SJSA1 (cell line): Measurements from ENCODE around the gene TRIP11. TPM values are rescaled to one million over a fixed set of nuclear protein-coding genes. Genes with fewer than 3 reads are reported as not detected.
"Not testable (repeated sequence)": the region's sequence is repeated elsewhere in the genome, so short reads cannot be mapped to it uniquely, and the experiment has no call there.

ENCODE experiments used
- DNase-seq, 2 experiments: peaks; one replicate each; pipeline ENCODE4 v3.0.0-alpha.2; 2015 to 2020; ENCODE audit warnings: low spot score in 2 of 2, low read depth in 1 of 2
- H3K27ac ChIP-seq: fragments of 250-450 bp; sonication (Bioruptor Pico); 2 replicates; pipeline ENCODE4 v1.5.1; 2020; ENCODE audit warnings: mild to moderate bottlenecking, moderate library complexity
- H3K27me3 ChIP-seq: fragments of 250-450 bp; sonication (Bioruptor Pico); replicated peaks from 2 replicates; pipeline ENCODE4 v1.5.1; 2020; ENCODE audit warnings: mild to moderate bottlenecking, moderate library complexity
- H3K36me3 ChIP-seq: fragments of 250-450 bp; sonication (Bioruptor Pico); 2 replicates; pipeline ENCODE4 v1.5.1; 2020; ENCODE audit warnings: mild to moderate bottlenecking
- H3K4me1 ChIP-seq: fragments of 250-450 bp; sonication (Bioruptor Pico); replicated peaks from 2 replicates; pipeline ENCODE4 v1.6.1; 2021; ENCODE audit warnings: mild to moderate bottlenecking
- H3K4me3 ChIP-seq: fragments of 250-450 bp; sonication (Bioruptor Pico); 2 replicates; pipeline ENCODE4 v1.5.1; 2020; ENCODE audit warnings: mild to moderate bottlenecking
- H3K9me3 ChIP-seq: fragments of 250-450 bp; sonication (Bioruptor Pico); replicated peaks from 2 replicates; pipeline ENCODE4 v1.5.1; 2020; ENCODE audit warnings: mild to moderate bottlenecking
- total RNA-seq: library from RNA; depleted of rRNA; stranded (reverse); fragments of >200 nt; shearing (Covaris generic); gene quantifications from 2 replicates; pipeline ENCODE4 v1.2.3, GENCODE V29; 2014; rRNA removed

The TRIP11 gene
- total RNA-seq = 16.0 and 25.0 TPM in 2 replicates

- H3K36me3 ChIP-seq = peaks cover 14% of the 10 kb centered on the region
- no peaks in the 10 kb centered on the region for H3K9me3 ChIP-seq
- DNase-seq = peak; percentile 86 to 91
- peaks cover 9% of the 10 kb centered on the region; the same call in 1 of the 2 replicates for H3K4me1 ChIP-seq
- H3K4me3 ChIP-seq = peak within 1 kb of the TSS; percentile 67
- no peaks in the 10 kb centered on the region for H3K27me3 ChIP-seq
- H3K27ac ChIP-seq = peak within 1 kb of the TSS; percentile 92
Measured at GRCh38 chr14:92039719-92040430, at the start of gene TRIP11. TRIP11 (minus strand) TSS chr14:92040059; CDS start chr14:92039685, 374 bp downstream.

DNA sequence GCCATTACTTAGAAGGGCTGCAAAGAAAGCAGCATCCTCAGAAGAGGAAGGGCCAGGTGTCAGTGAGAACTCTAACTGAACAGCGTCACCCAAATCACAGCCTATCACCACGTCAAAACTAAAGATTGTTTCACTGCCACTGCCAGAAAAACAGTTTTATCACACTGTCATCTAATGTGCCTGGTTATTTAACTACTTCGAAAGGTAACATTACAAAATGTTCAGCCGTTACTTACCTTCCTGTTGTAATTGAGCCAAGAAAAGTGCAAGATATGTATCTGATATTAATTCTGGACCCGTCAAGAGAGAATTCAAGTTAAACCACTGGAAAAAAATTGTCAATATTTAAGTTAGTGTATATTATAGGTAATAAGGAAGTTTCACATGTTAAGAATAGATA, 48.6 kb upstream of the TRIP11 start:
- Histone ChIP-seq H3K27ac (no peak overlapping the region), H3K27me3 (no peaks in the 10 kb centered on the region), H3K9me3 (no peaks in the 10 kb centered on the region), H3K4me1 (no peaks in the 10 kb centered on the region), H3K36me3 (no peaks in the 10 kb centered on the region), H3K4me3 (no peak overlapping the region)
- DNase-seq = no peak

DNA sequence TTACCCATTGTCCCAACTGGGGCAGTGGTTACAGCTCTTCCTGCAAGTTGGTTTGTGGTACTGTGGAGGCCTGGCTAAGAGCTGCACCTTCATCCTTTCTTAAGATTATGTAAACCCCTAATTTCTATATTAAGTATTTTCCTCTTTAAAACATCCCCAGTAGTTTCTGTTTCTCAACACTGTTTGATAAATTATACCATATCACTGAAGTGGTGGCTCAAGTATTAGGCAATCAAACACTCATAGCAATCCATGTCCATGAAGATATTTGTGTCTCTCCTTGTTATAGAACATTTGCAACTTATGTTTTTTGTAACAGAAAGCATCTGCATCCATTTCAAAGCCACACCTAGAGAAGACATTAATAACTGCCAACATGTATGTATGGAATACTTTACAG, 34.7 kb upstream of the TRIP11 start:
- Histone ChIP-seq H3K27ac (no peak overlapping the region), H3K4me1 (no peaks in the 10 kb centered on the region), H3K9me3 (no peaks in the 10 kb centered on the region), H3K27me3 (no peaks in the 10 kb centered on the region), H3K4me3 (no peak overlapping the region), H3K36me3 (peaks cover 7% of the 10 kb centered on the region; the same call in 1 of the 2 replicates)
- no peak for DNase-seq

GRCh38 chr14:92058006-92058917, 18.4 kb upstream of the TRIP11 start:
- Histone ChIP-seq H3K36me3 (no peaks in the 10 kb centered on the region), H3K9me3 (no peaks in the 10 kb centered on the region), H3K4me3 (no peak overlapping the region), H3K27ac (no peak overlapping the region), H3K4me1 (no peaks in the 10 kb centered on the region), H3K27me3 (no peaks in the 10 kb centered on the region)
- DNase-seq = no peak

GRCh38 chr14:92049781-92050180, 9.9 kb upstream of the TRIP11 start:
- H3K27me3 ChIP-seq = no peaks in the 10 kb centered on the region
- H3K4me1 ChIP-seq = no peaks in the 10 kb centered on the region
- no peaks in the 10 kb centered on the region for H3K9me3 ChIP-seq
- no peak overlapping the region for H3K4me3 ChIP-seq
- no peak overlapping the region for H3K27ac ChIP-seq
- no peaks in the 10 kb centered on the region for H3K36me3 ChIP-seq
- no peak for DNase-seq

- not testable (repeated sequence) for H3K4me1 ChIP-seq, H3K27ac ChIP-seq, H3K27me3 ChIP-seq, H3K36me3 ChIP-seq, H3K4me3 ChIP-seq, H3K9me3 ChIP-seq, DNase-seq
Measured at GRCh38 chr14:92049221-92049620, 9.4 kb upstream of the TRIP11 start.

DNA sequence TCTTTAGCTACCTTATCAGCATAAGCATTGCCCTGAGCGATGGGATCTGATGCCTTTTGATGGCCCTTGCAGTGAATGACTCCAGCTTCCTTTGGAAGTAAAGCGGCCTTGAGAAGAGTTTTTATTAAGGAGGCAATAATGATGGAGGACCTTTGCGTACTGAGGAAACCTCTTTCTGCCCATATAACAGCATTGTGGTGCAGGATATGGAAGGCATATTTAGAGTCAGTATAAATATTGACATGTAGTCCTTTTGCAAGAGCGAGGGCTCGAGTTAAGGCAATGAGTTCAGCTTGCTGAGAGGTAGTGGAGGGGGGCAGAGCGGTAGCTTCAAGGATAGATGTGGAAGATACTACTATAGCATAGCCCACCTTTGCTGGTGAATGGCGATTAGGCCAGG, 6.0 kb upstream of the TRIP11 start:
- not testable (repeated sequence) for H3K4me1 ChIP-seq, H3K27me3 ChIP-seq, H3K27ac ChIP-seq, H3K4me3 ChIP-seq, H3K9me3 ChIP-seq, H3K36me3 ChIP-seq, DNase-seq

GRCh38 chr14:92041766-92042165, 1.9 kb upstream of the TRIP11 start:
- DNase-seq, H3K4me1 ChIP-seq, H3K27me3 ChIP-seq: not testable (repeated sequence)

DNA sequence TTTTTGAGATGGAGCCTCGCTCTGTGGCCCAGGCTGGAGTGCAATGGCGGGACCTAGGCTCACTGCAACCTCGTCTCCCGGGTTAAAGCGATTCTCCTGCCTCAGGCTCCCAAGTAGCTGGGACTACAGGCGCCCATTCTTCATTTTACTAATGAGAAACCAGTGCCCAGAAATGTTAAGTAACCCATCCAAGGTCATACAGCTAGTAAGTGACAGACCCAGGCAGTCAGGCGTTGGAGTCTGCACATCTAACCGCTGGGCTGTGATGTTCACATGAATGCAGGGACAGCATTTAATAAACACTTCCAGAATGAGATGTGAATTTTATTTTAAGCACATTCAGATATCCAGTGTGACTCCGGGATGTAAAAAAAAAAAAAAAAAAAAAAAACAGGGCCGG, 1.3 kb upstream of the TRIP11 start:
- H3K27ac ChIP-seq = no peak overlapping the region
- H3K36me3 ChIP-seq = peaks cover 10% of the 10 kb centered on the region
- no peaks in the 10 kb centered on the region for H3K27me3 ChIP-seq
- no peaks in the 10 kb centered on the region for H3K9me3 ChIP-seq
- no peak overlapping the region for H3K4me3 ChIP-seq
- H3K4me1 ChIP-seq = peaks cover 9% of the 10 kb centered on the region; the same call in 1 of the 2 replicates
- DNase-seq = no peak

More at GRCh38 chr14:92041766-92042165, 1.9 kb upstream of the TRIP11 start:
- H3K4me3 ChIP-seq, H3K27ac ChIP-seq, H3K9me3 ChIP-seq: not testable (repeated sequence)
- H3K36me3 ChIP-seq = peaks cover 10% of the 10 kb centered on the region

- DNase-seq = peak in 1 of 2 experiments; percentile 1
- Histone ChIP-seq H3K27ac (peak overlapping the region; percentile 92), H3K4me1 (peaks cover 9% of the 10 kb centered on the region; the same call in 1 of the 2 replicates), H3K9me3 (no peaks in the 10 kb centered on the region), H3K36me3 (peaks cover 14% of the 10 kb centered on the region), H3K4me3 (peak overlapping the region; percentile 67), H3K27me3 (no peaks in the 10 kb centered on the region)
Measured at GRCh38 chr14:92040431-92041051, 682 bp upstream of the TRIP11 start.

DNA sequence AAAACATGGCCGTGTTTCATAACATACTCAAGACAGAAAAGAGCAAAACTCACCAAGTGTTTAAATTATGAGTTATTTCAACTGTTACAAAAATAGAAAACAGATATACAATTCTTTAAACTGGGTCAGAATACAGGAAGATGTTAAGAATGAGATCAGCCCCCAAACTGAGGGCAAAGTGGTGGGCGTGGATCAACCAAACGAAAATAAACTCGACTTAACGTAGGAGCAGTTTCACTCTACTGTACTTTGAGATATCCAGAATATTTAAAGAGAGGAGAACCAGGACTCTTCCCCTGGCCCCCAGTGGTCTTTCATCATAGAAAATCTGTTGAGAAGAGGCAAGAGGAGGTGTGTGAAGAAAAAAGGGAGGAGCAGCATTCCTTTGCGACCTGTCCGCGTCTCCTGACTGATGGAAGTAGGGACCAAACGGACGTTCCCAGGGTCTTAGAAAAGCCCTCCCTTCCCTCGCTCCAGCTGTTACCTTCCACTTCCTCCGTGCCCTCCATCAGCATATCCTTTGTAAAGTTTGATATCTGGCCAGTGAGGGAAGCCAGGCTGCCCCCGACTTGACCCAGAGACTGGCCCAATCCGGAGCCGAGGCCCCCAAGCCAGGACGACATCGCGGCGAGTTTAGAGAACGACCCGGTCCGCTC, 668 bp downstream of the TRIP11 start:
- Histone ChIP-seq H3K27me3 (no peaks in the 10 kb centered on the region), H3K4me1 (peaks cover 9% of the 10 kb centered on the region; the same call in 1 of the 2 replicates), H3K4me3 (peak overlapping the region; percentile 67), H3K9me3 (no peaks in the 10 kb centered on the region), H3K36me3 (peaks cover 14% of the 10 kb centered on the region), H3K27ac (peak overlapping the region; percentile 92)
- DNase-seq = peak in 1 of 2 experiments; percentile 61

DNA sequence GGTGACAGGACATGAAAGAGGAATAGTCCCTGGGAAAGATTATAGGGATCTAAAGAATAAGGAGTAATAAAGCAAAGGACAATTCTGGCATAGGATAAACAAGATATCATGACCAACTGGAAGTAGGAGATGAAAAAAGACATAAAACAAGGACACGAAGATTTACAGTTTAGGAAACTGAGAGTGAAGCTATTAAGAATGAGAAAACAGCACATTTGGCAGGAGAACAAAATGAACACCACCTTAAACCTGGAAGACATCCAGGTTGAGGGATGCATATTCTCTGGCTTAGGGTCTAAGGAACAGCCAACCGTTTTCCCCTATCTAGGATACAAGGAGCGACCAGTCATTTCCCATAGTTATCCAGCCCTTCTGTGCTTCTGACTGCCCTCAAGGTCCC, 1.9 kb downstream of the TRIP11 start:
- Histone ChIP-seq H3K4me3 (no peak overlapping the region), H3K9me3 (no peaks in the 10 kb centered on the region), H3K27ac (no peak overlapping the region), H3K4me1 (peaks cover 9% of the 10 kb centered on the region; the same call in 1 of the 2 replicates), H3K36me3 (peaks cover 14% of the 10 kb centered on the region), H3K27me3 (no peaks in the 10 kb centered on the region)
- no peak for DNase-seq

DNA sequence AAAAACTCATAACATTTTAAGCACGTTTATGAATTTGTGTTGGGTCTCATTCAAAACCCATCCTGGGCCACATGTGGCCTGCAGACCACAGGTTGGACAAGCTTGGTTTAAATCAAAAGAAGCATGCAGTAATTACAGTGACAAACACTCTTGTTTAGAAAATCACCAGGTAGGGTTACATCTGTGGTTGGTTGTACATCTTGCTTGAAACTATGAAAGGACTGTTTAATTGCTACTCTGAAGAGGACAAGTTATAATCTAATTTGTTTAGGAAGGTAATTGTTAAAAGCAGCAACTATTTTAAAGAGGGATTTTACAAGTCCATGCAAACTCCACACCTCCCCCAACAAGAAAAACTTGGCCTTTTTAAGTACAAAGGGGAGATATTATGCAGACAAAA, 4.0 kb downstream of the TRIP11 start:
- peaks cover 23% of the 10 kb centered on the region for H3K36me3 ChIP-seq
- no peak overlapping the region for H3K4me3 ChIP-seq
- no peaks in the 10 kb centered on the region for H3K9me3 ChIP-seq
- no peaks in the 10 kb centered on the region for H3K27me3 ChIP-seq
- peaks cover 9% of the 10 kb centered on the region; the same call in 1 of the 2 replicates for H3K4me1 ChIP-seq
- no peak overlapping the region for H3K27ac ChIP-seq
- no peak for DNase-seq
